Endothelial cell of umbilical vein (primary cell): ENCODE measurements around the gene GATAD2A. TPM values are rescaled to one million over a fixed set of nuclear protein-coding genes. Genes with fewer than 3 reads are reported as not detected.

Source experiments
- BruUV-seq: library from RNA; stranded (reverse); fragments of 400-500 nt; replicated peaks from 2 replicates; lab custom pipeline; 2021; lab: Mats Ljungman, UMichigan
- CTCF ChIA-PET: fragments of 300-600, 350-600 bp; sonication (Branson Sonifier 250); formaldehyde crosslinking; loops from one replicate; lab custom pipeline; 2021; ENCODE audit warnings: antibody characterized with exemption, inconsistent platforms; lab: Charles Lee
- POLR2A ChIA-PET: fragments of 300-600, 350-600 bp; sonication (Branson Sonifier 250); formaldehyde crosslinking; loops from one replicate; lab custom pipeline; 2021; ENCODE audit warnings: antibody characterized with exemption, inconsistent platforms; lab: Charles Lee
- DNase-seq: peaks from one replicate; pipeline ENCODE4 v3.0.0-alpha.2; 2011; ENCODE audit warnings: low read depth, low spot score
- FAIRE-seq: peaks from 2 replicates; lab custom pipeline; 2011; peaks lifted over from hg19 to GRCh38; lab: Jason Lieb, UNC
- H2AFZ ChIP-seq: 2 replicates; pipeline ENCODE4 v1.6.0; 2012; ENCODE audit warnings: low read depth, low read length, control low read depth, inconsistent platforms
- H3K27ac ChIP-seq: 2 replicates; pipeline ENCODE4 v1.5.1; 2011; ENCODE audit warnings: low read depth, mild to moderate bottlenecking, control low read depth, low read length, moderate library complexity; ENCODE audit not compliant: insufficient read depth
- H3K27me3 ChIP-seq, 2 experiments: 2 replicates each; pipeline versions ENCODE4 v1.6.0 to v1.6.1; 2011; ENCODE audit warnings: low read length in 2 of 2, mixed read lengths in 1 of 2; ENCODE audit not compliant: control insufficient read depth in 2 of 2, insufficient read depth in 2 of 2
- H3K36me3 ChIP-seq, 2 experiments: 2 replicates in 1 of 2; 3 replicates in 1 of 2; pipeline ENCODE4 v1.5.1; 2011; ENCODE audit warnings: low read length in 2 of 2, mild to moderate bottlenecking in 1 of 2, moderate library complexity in 1 of 2; ENCODE audit not compliant: control insufficient read depth in 2 of 2, insufficient read depth in 2 of 2; ENCODE audit errors: extremely low read depth in 1 of 2
- H3K4me1 ChIP-seq: 3 replicates; pipeline ENCODE4 v1.5.1; 2011; ENCODE audit warnings: mild to moderate bottlenecking, low read length; ENCODE audit not compliant: control insufficient read depth, insufficient read depth; ENCODE audit errors: extremely low read depth
- H3K4me2 ChIP-seq: 2 replicates; pipeline ENCODE4 v1.6.1; 2011; ENCODE audit warnings: low read length, control low read depth, mixed read lengths; ENCODE audit not compliant: insufficient read depth
- H3K4me3 ChIP-seq, 3 experiments: fragments of 200-600 bp in 1 of 3; sonication (generic), shearing (Covaris generic) in 1 of 3; replicated peaks in 1 of 3; 2 replicates each; pipeline ENCODE4 v1.5.1; 2011 to 2016; ENCODE audit warnings: control low read depth in 3 of 3, low read length in 3 of 3, mild to moderate bottlenecking in 2 of 3, inconsistent platforms in 1 of 3, low read depth in 1 of 3, moderate library complexity in 1 of 3; ENCODE audit not compliant: insufficient read depth in 1 of 3
- H3K79me2 ChIP-seq: 2 replicates; pipeline ENCODE4 v1.6.0; 2012; ENCODE audit warnings: low read length, inconsistent platforms; ENCODE audit not compliant: control insufficient read depth, insufficient read depth
- H3K9ac ChIP-seq: replicated peaks from 2 replicates; pipeline ENCODE3; 2011; ENCODE audit warnings: low read length, control low read depth; ENCODE audit not compliant: insufficient read depth; ENCODE audit errors: extremely low read depth
- H3K9me1 ChIP-seq: replicated peaks from 3 replicates; pipeline ENCODE4 v1.6.0; 2011; ENCODE audit warnings: mild to moderate bottlenecking, low read length; ENCODE audit not compliant: control insufficient read depth, insufficient read depth; ENCODE audit errors: extremely low read depth
- H3K9me3 ChIP-seq: replicated peaks from 2 replicates; pipeline ENCODE4 v1.5.1; 2012; ENCODE audit warnings: low read length, inconsistent platforms; ENCODE audit not compliant: control insufficient read depth, insufficient read depth
- H4K20me1 ChIP-seq: replicated peaks from 2 replicates; pipeline ENCODE3; 2011; ENCODE audit warnings: mild to moderate bottlenecking, low read length; ENCODE audit not compliant: control insufficient read depth, insufficient read depth; ENCODE audit errors: extremely low read depth
- CTCF ChIP-seq, 2 donors: IDR thresholded peaks; 1 replicate in 1 of 2; 2 replicates in 1 of 2; pipeline ENCODE4 v1.5.1; 2011; ENCODE audit warnings: low read length in 2 of 2, mild to moderate bottlenecking in 2 of 2, moderate library complexity in 2 of 2, control low read depth in 1 of 2, inconsistent platforms in 1 of 2, low read depth in 1 of 2; ENCODE audit not compliant: insufficient read depth in 1 of 2; ENCODE audit errors: extremely low read depth in 1 of 2
- EZH2 ChIP-seq: IDR thresholded peaks from 2 replicates; pipeline ENCODE4 v1.6.1; 2012; ENCODE audit warnings: borderline replicate concordance, low read depth, mild to moderate bottlenecking, moderate library complexity, low read length, inconsistent platforms; ENCODE audit not compliant: severe bottlenecking
- FOS ChIP-seq: IDR thresholded peaks from 2 replicates; pipeline ENCODE4 v1.6.1; 2011; ENCODE audit warnings: mild to moderate bottlenecking, low read length, moderate library complexity, borderline replicate concordance; ENCODE audit not compliant: insufficient read depth
- GATA2 ChIP-seq: IDR thresholded peaks from 2 replicates; pipeline ENCODE4 v1.7.0; 2011; ENCODE audit warnings: low read depth, mild to moderate bottlenecking, moderate library complexity, mixed read lengths, low read length; ENCODE audit not compliant: insufficient read length, insufficient read depth
- JUN ChIP-seq: IDR thresholded peaks from 2 replicates; pipeline ENCODE4 v1.6.1; 2011; ENCODE audit warnings: borderline replicate concordance, low read depth; ENCODE audit not compliant: insufficient read length, insufficient read depth
- MAX ChIP-seq: IDR thresholded peaks from 2 replicates; pipeline ENCODE4 v1.6.1; 2011; ENCODE audit not compliant: insufficient read depth, insufficient read length
- MYC ChIP-seq: IDR thresholded peaks from one replicate; pipeline ENCODE4 v1.6.1; 2011; ENCODE audit warnings: mild to moderate bottlenecking, low read depth, low read length
- POLR2A ChIP-seq: IDR thresholded peaks from 2 replicates; pipeline ENCODE4 v1.6.1; 2012; ENCODE audit warnings: low read depth, mild to moderate bottlenecking, control low read depth, low read length
- POLR2AphosphoS5 ChIP-seq: IDR thresholded peaks from 2 replicates; pipeline ENCODE4 v1.6.1; 2012; ENCODE audit warnings: low read depth, mild to moderate bottlenecking, control low read depth, low read length, moderate library complexity; ENCODE audit not compliant: insufficient read depth
- dilution Hi-C: fragments of 300-500 bp; cut with MboI; formaldehyde crosslinking; loops from one replicate; pipeline ENCODE4 v1.15.0; 2019; ENCODE audit warnings: low sequenced_read_pairs; ENCODE audit not compliant: extremely low pct_ligation_motif_present
- intact Hi-C: fragments of 100-400 bp; cut with micrococcal nuclease; formaldehyde crosslinking; loops from one replicate; pipeline ENCODE4 v1.10.0; 2022
- polyA plus RNA-seq, 4 experiments: library from polyadenylated mRNA; depleted of rRNA in 3 of 4; stranded (reverse) in 3 of 4; unstranded in 1 of 4; fragments of >200 nt; gene quantifications; 2 replicates each; pipeline versions ENCODE4 v1.2.1 to v1.2.3, GENCODE V29; 2011 to 2012; ENCODE audit warnings: missing spikeins in 1 of 4
- total RNA-seq: library from RNA; stranded (reverse); gene quantifications from 2 replicates; pipeline ENCODE4 v1.2.3, GENCODE V29; 2021

Gene GATAD2A
- total and polyA plus RNA-seq, 2 donors (not counting 3 experiments of a cell fraction or from before 2014, with no cell fraction given) = 27.3 to 134 TPM

- intact Hi-C loops = no loop called here
- H4K20me1 ChIP-seq = peaks cover 7% of the 10 kb centered on the region
- DNase-seq (no peak), FAIRE-seq (no peak)
- H3K79me2 ChIP-seq = peaks cover 98% of the 10 kb centered on the region
- BruUV-seq = no TSS peak
- no peaks in the 10 kb centered on the region for H3K9me3 ChIP-seq
- no peaks in the 10 kb centered on the region for H3K9me1 ChIP-seq
- ChIA-PET CTCF (no interaction called here), POLR2A (no interaction called here)
- TF ChIP-seq POLR2A (no peak), CTCF (IDR thresholded peaks at IDR 0.05; ENCODE audit: extremely low read depth in 1 of 2, insufficient read depth in 1 of 2, low read depth in 1 of 2, low read length in 2 of 2) (no peak), MYC (no peak), POLR2AphosphoS5 (no peak), FOS (no peak), MAX (no peak), JUN (no peak), EZH2 (no peak), GATA2 (no peak)
- H3K9ac ChIP-seq = no peak overlapping the region
- H3K4me2 ChIP-seq = no peak overlapping the region
- dilution Hi-C loops = no loop called here
- no peaks in the 10 kb centered on the region for H3K36me3 ChIP-seq
- no peaks in the 10 kb centered on the region for H3K27me3 ChIP-seq
- H3K4me3 ChIP-seq = no peak overlapping the region
- H3K4me1 ChIP-seq = no peaks in the 10 kb centered on the region
- H2AFZ ChIP-seq = no peak overlapping the region
- no peak overlapping the region for H3K27ac ChIP-seq
Observed at GRCh38 chr19:19425170-19425875, 19.8 kb downstream of the GATAD2A start.
